HG02938 (cell line): Measurements from ENCODE around the gene C3orf22.
"Not testable (repeated sequence)": the region's sequence is repeated elsewhere in the genome, so short reads cannot be mapped to it uniquely, and the experiment has no call there.

ENCODE experiments used
- ATAC-seq: cut with Tn5 transposase; IDR thresholded peaks from one replicate; pipeline ENCODE4 v1.9.1; 2021; ENCODE audit warnings: mild to moderate bottlenecking, moderate library complexity; ENCODE audit not compliant: unreplicated experiment

C3orf22 gene

DNA sequence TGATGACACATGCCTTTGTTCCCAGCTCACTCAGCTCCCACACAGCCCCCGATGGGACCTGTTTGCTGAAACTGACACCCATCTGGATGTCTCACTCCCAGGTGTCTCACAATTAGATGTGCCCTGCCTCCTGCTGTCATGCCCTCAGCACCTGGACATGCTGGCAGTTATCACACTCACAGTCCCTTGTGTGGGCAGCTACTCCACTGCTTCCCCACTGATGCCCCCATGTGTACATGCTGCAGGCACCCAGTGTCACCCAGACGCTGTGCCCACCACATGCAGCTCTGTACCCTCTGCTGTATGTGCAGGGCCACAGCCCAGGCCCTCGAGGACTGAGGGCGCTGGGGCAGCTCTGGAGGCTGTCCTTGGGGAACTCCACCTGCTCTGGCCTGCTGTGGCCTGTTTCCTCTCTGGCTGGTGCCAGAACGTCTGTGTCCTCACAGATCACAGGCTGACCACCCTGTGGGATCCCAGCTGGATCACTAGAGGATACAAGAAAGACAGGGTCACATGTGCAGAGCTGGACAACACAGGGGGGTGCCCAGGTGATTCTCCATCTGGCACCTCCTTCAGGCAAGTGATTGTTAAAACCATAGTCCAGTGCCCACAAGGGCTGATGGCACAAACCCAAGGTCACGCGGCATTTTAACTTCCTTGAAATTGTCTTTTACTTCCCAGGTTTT is 14.0 kb downstream of the C3orf22 start:
- no peak for ATAC-seq

GRCh38 chr3:126543457-126544061 is 15.2 kb downstream of the C3orf22 start:
- no peak for ATAC-seq

DNA sequence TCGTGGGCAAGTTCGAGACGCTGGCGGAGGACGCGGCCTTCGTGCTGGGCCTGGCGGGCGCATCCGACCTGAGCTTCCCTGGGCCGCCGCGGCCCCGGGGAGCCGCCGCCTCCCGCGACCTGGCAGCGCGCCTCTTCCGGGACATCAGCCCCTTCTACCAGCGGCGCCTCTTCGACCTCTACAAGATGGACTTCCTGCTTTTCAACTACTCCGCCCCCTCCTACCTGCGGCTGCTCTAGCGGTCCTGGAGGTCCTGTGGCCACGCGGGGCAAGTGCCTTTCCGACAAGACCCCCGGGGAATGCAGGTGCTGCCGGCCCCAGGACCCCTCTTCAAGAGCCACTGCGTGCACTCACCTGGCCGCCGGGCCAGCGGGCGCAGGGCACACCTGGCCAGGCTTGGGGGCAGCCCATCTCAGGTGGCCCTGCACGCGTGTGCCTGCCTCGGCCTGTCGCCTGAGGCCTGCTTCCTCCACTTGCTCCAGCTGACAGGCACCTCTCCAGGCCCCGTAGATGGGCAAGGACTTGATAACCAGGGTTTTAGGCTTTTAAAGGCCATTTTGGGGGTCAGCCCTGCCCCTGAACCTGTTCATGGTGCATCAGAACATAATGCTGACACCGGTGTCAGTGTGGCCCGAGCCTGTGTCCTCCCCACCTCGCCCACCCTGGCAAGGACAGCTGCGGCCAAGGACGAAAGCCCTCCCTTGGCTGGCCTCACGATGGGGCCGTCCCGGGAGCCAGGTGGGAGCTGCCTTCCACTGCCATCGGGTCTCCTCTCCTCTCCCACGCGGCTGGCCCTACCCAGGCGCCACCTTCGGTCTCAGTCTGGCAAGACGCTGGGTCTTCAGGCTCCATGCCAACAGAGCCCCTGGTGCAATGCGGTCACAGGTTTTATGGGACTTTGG is 16.1 kb downstream of the C3orf22 start:
- no peak for ATAC-seq

DNA sequence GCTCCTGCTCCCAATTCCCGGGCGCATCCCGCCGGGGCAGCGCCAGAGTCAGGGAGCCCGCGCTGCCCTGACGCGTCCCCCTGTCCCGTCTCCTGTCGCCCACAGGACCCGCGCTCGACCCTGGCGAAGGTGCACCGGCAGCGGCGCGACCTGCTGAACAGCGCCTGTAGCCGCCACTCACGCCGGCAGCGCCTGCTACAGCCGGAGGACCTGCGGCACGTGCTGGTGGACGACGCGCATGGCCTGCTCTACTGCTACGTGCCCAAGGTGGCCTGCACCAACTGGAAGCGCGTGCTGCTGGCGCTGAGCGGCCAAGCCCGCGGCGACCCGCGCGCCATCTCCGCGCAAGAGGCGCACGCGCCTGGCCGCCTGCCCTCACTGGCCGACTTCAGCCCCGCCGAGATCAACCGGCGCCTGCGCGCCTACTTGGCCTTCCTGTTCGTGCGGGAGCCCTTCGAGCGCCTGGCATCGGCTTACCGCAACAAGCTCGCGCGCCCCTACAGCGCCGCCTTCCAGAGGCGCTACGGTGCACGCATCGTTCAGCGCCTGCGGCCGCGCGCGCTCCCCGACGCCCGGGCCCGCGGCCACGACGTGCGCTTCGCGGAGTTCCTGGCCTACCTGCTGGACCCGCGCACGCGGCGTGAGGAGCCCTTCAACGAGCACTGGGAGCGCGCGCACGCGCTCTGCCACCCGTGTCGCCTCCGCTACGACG is 16.9 kb downstream of the C3orf22 start:
- ATAC-seq, result no peak

DNA sequence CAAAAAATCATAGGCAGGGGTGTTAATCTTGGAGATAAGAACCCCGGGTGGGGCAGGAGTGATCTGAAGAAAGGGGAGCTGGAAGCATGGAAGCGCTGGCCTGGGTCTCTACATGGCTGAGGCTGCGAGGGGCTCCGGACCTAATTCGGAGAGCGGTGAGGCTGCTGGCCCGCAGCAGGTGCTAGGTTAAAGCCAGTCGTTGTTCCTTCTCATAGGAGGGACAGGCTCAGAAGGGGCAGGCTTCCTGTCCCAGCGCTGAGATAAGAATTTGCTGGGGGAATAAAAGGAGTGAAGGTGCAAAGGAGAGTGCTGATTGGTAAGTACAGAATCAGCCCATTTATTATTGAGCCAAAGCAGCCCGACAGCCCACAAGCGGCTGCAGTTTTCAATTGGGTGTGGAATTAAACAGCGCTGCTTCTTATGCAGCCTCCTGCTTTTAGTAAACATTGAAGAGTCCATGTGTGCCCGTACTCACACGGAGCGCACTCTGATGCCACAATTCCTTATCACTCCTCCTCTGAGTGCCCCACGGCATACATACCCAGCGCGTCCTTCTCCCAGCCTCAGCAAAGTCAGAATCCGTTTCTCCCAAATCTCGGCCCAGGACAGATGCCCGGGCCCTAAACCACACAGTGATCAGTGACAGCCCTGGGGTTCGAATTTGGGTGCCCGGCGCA is 17.6 kb downstream of the C3orf22 start:
- ATAC-seq, result no peak

GRCh38 chr3:126540342-126540849 is 18.3 kb downstream of the C3orf22 start:
- no peak for ATAC-seq

DNA sequence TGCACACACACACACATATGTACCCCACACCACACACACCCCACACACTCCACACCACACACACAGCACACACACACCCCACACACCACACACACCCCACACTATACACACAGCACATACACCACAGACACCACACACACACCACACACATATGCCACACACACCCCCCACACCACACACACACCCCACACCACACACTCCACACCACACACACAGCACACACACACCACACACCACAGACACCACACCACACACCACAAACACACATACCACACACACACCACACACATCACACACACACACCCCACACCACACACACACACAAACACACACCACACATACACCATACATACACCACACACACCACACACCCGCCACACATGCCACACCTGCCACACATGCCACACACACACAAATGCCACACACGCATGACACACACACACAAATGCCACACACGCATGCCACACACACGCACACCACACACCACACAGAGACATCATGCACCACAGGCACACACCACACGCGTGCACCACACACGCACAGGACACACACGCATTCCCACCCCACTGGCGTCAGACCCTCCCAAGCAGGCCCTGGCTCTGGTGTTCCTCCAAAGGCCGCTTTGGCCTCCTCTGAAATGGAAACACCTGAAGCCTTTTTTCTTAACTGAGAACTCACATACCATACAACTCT is 19.0 kb downstream of the C3orf22 start:
- no peak for ATAC-seq

DNA sequence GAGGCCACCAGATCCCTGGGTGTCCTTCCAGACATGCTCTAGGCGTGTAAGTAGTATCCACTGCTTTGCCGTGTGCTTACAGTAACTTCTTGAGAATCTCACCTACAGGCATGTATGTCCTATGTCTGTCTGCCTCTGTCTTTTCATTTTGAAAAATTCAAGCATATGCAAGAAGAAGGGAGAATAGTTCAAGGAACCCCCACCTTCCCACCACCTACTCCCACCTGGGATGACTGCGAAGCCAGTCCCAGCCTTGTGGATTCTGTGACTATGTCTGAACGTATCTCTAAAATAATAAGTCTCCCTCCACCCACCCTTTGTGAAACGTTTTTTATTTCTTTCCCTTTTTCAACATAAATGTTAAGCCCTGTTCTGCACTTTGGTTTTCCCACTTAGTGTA is 19.8 kb downstream of the C3orf22 start:
- no peak for ATAC-seq

DNA sequence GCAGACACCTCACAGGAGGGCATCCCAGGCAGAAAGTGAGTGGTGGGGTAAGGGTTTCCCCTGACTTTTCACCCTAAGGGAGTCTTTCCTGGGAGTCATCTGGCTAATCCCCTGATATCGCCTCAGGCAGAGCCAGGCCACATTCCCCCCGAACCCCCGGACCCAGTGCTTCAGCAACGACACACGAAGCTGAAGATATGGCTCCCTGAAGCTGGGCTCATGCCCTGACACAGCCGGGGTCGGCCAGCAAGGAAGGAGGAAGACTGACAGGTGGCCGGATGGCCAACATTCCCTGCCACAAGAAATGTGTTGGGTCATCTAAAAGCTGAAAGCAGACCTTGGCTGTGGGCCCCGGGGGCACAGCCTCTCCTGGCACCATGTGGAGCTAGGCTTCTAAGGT is 20.4 kb downstream of the C3orf22 start:
- no peak for ATAC-seq

DNA sequence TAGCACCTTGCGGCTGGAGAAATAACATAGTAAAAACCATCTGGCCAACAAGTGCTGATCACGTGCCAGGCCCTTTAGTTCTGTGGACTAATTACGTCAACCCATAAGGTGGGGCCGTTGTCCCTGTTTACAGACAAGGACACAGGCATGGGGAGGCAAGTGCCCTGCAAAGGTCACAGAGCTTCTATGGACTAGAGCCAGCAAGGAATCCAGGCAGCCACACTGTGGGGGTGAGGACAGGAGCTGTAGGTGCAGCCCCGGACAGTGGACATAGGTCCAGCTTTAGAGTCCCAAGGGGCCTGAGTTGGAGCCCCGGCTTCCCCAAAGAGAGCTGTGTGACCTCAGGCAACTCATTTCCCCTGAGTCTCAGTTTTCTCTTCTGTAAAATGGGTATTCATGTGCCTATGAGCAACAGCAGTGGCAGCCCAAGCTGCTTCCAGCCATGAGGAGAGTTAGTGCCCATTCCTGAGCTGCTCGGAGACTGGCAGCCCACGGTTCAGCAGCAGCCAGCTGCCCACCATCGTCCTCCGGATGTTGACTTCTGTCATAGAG is 20.9 kb downstream of the C3orf22 start:
- ATAC-seq, result no peak

DNA sequence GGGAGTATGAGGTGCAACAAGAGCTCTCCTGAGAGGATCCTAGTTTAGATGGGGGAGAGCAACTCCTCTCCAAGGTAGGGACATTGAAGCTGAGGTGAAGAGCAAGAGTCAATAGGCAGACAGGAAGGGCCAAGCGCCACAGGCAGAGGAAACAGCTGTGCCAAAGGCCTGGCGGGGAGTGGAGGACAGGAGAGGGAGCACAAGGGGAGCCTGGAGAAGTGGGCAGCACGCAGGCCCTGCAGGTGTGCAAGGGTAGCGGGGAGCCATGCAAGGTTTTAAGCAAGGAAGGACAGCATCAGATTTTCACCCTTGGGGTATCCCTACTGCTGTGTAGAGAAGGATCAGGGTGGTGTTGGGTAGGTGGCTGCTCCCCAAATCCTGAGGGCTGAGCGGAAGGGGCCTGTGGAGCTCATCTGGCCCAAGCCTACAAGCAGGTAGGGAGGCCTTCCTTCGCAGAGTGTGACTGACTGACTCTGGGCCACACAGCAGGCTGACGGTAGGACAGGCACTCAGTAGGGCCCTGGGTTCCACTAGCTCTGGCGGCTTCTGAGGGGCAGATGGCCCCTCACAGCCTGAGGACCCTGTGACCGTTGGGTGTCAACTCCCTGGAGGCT is 21.5 kb downstream of the C3orf22 start:
- ATAC-seq, result no peak

DNA sequence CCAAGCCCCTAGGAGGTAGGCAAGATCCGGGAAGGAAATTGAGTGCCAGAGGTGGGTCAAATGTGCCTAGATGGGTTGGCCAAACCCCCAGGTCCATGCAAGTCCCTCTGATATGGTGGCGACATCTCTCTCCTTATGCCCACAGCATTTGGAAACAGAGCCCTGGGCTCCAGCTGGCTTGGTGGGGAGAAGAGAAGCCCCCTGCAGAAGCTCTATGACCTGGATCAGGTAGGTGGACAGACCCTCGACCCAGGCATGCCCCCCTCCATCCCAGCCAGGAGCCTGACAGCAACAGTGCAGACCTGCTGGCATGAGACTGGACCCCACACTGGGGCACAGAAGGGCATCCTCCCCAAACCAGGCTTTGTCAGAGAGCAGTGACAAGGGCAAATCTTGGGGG is 22.6 kb downstream of the C3orf22 start:
- ATAC-seq, result no peak

DNA sequence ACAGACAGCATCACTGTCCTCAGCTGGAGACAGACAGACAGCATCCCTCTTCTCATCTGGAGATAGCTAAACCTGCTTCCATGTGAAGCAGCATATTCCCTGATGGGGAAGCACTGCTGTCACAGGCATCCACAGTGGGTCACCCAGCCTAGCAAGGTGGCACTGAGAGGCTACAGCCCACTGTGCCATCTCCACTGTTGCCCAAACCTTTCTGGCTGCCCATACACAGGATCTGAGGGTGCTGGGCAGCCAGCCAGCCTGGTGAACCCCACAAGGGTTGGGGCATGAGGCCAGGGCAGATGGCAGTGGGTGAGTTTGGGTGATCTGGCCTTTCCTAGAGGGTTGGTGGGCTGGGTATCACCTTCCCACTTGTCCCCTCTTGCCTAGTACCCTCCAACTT is 23.1 kb downstream of the C3orf22 start:
- no peak for ATAC-seq

DNA sequence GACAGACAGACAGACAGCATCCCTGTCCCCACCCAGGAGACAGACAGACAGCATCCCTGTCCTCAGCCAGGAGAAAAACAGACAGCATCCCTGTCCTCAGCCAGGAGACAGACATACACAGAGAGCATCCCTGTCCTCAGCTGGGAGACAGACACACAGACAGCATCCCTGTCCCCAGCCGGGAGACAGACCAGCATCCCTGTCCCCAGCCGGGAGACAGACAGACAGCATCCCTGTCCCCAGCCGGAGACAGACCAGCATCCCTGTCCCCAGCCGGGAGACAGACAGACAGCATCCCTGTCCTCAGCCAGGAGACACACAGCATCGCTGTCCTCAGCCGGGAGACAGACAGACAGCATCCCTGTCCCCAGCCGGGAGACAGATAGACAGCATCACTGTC is 24.0 kb downstream of the C3orf22 start:
- ATAC-seq, result not testable (repeated sequence)

GRCh38 chr3:126533506-126533905 is 25.2 kb downstream of the C3orf22 start:
- ATAC-seq, result no peak

DNA sequence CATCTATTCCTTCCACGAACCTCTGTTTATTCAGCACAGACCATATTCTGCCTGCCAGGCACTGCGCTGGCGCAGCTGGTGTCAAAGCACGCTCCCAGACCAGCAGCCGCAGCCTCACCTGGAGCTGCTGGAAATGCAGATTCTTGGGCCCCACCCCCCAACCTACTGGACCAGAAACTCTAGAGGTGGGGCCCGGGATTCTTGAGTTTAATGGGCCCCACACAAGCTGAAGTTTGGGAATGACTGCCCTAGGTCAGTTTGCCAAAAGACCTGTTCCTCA is 27.7 kb downstream of the C3orf22 start:
- no peak for ATAC-seq

GRCh38 chr3:126530171-126531050 is 28.3 kb downstream of the C3orf22 start:
- ATAC-seq, result no peak

DNA sequence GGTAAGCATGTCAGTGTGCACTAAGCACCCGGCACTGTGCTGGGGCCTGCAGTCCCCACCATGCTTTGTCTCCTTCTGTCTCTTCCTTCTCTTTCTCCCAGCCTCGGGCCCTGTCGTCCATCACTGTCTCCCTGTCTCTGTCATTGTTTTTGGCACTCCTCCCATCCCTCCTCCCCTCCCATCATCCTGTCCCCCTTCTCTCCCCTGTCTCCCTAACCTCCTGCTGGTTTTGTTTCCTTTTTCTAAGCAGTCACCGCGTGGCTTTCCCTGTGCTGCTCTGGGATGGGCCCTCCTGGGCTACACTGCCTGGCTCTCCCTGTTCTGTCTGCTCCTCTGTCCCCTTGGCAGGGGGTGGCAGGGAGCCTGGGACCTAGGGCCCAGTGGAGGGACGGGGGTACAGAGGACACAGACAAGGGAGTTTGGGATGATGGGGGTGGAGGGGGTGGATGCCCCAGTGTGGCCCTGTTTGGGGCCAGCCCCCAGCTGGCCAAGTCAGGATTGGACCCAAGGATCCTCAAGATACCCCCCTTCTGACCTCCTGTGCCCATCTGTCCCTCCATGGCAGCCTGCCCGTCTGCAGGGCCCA is 29.1 kb downstream of the C3orf22 start:
- ATAC-seq, result no peak
